CD4-positive, alpha-beta memory T cell (primary cell): ENCODE data around the gene MYO5B. TPM values are rescaled to one million over a fixed set of nuclear protein-coding genes. Genes with fewer than 3 reads are reported as not detected.

Experiments used
- CTCF ChIA-PET: fragments of 350-600 bp; sonication (Branson Sonifier 250); formaldehyde crosslinking; loops from one replicate; lab custom pipeline; 2021; ENCODE audit warnings: inconsistent platforms; ENCODE audit not compliant: partially characterized antibody; lab: Charles Lee
- POLR2A ChIA-PET: fragments of 350-600 bp; sonication (Branson Sonifier 250); formaldehyde crosslinking; loops from one replicate; lab custom pipeline; 2021; ENCODE audit not compliant: partially characterized antibody; lab: Charles Lee
- DNase-seq, 5 donors: peaks; one replicate each; pipeline versions ENCODE4 v3.0.0 to v3.0.0-alpha.2; 2020 to 2022; ENCODE audit warnings: mixed read lengths in 1 of 5
- H3K27ac ChIP-seq: one replicate; pipeline ENCODE4 v1.7.0; 2013; ENCODE audit warnings: low read depth, low read length
- H3K27me3 ChIP-seq: 2 replicates; pipeline ENCODE4 v1.7.0; 2013; ENCODE audit warnings: mild to moderate bottlenecking, low read length, moderate library complexity; ENCODE audit not compliant: insufficient read depth
- H3K36me3 ChIP-seq: 2 replicates; pipeline ENCODE4 v1.7.0; 2013; ENCODE audit warnings: mild to moderate bottlenecking, low read length, moderate library complexity; ENCODE audit not compliant: insufficient read depth
- H3K4me1 ChIP-seq: 2 replicates; pipeline ENCODE4 v1.7.0; 2013; ENCODE audit warnings: mild to moderate bottlenecking, low read length, moderate library complexity; ENCODE audit not compliant: insufficient read depth
- H3K4me3 ChIP-seq, 2 donors: one replicate each; pipeline ENCODE4 v1.7.0; 2013; ENCODE audit warnings: low read length in 2 of 2, mild to moderate bottlenecking in 1 of 2
- H3K9me3 ChIP-seq, 2 donors: one replicate each; pipeline ENCODE4 v1.7.0; 2013; ENCODE audit warnings: low read length in 2 of 2, control low read depth in 1 of 2; ENCODE audit not compliant: control insufficient read depth in 1 of 2
- H3K27ac Mint-ChIP-seq, 7 donors: one replicate each; pipeline ENCODE4 v1.8.0; 2020 to 2021; ENCODE audit warnings: mixed read lengths in 7 of 7, mild to moderate bottlenecking in 6 of 7, inconsistent platforms in 3 of 7, moderate library complexity in 3 of 7
- H3K27me3 Mint-ChIP-seq, 2 donors: one replicate each; pipeline ENCODE4 v1.8.0; 2020 to 2021; ENCODE audit warnings: mixed read lengths in 2 of 2
- H3K36me3 Mint-ChIP-seq, 2 donors: one replicate each; pipeline ENCODE4 v1.8.0; 2020 to 2021; ENCODE audit warnings: mixed read lengths in 2 of 2, inconsistent platforms in 1 of 2, mild to moderate bottlenecking in 1 of 2
- H3K4me1 Mint-ChIP-seq, 4 donors: one replicate each; pipeline ENCODE4 v1.8.0; 2020 to 2021; ENCODE audit warnings: mixed read lengths in 4 of 4, mild to moderate bottlenecking in 1 of 4
- H3K4me3 Mint-ChIP-seq, 8 donors: one replicate each; pipeline ENCODE4 v1.8.0; 2020 to 2021; ENCODE audit warnings: mixed read lengths in 8 of 8, mild to moderate bottlenecking in 7 of 8, moderate library complexity in 6 of 8, inconsistent platforms in 3 of 8
- H3K9me3 Mint-ChIP-seq, 8 donors: one replicate each; pipeline ENCODE4 v1.8.0; 2020 to 2021; ENCODE audit warnings: mixed read lengths in 8 of 8, mild to moderate bottlenecking in 5 of 8, inconsistent platforms in 3 of 8, moderate library complexity in 1 of 8
- intact Hi-C: fragments of 100-400 bp; cut with micrococcal nuclease; formaldehyde crosslinking; loops from one replicate; pipeline ENCODE4 v1.15.1; 2023
- polyA plus RNA-seq, 2 donors: library from polyadenylated mRNA; unstranded; fragments of 300-500 nt; fragmentation: Illumina TruSeq; gene quantifications; one replicate each; pipeline ENCODE4 v1.2.3, GENCODE V29; 2021
- total RNA-seq, 2 experiments: library from RNA; stranded (reverse); gene quantifications; one replicate each; pipeline ENCODE4 v1.2.3, GENCODE V29; 2021

The MYO5B gene
- total and polyA plus RNA-seq, 4 experiments from 2014 or later = 0.02 TPM; not detected in 3

GRCh38 chr18:50033004-50033403 lies 161.9 kb downstream of the MYO5B start:
- no peaks in the 10 kb centered on the region for H3K36me3 ChIP-seq
- no peaks in the 10 kb centered on the region for H3K4me1 ChIP-seq
- H3K9me3 Mint-ChIP-seq = no peaks in the 10 kb centered on the region
- H3K27me3 ChIP-seq = no peaks in the 10 kb centered on the region
- no peak overlapping the region for H3K27ac ChIP-seq
- H3K27me3 Mint-ChIP-seq = peaks cover 4 to 10% of the 10 kb centered on the region in 2 donors
- POLR2A ChIA-PET = no interaction called here
- CTCF ChIA-PET = no interaction called here
- DNase-seq = no peak
- H3K9me3 ChIP-seq = no peaks in the 10 kb centered on the region
- no peaks in the 10 kb centered on the region for H3K36me3 Mint-ChIP-seq
- no peak overlapping the region for H3K4me3 Mint-ChIP-seq
- intact Hi-C loops = no loop called here
- H3K4me3 ChIP-seq = no peak overlapping the region
- no peaks in the 10 kb centered on the region for H3K4me1 Mint-ChIP-seq
- H3K27ac Mint-ChIP-seq = no peak overlapping the region

- ChIA-PET POLR2A (no interaction called here), CTCF (no interaction called here)
- Mint-ChIP-seq H3K27me3 (peaks cover 12 to 25% of the 10 kb centered on the region in 2 donors), H3K4me1 (no peaks in the 10 kb centered on the region), H3K27ac (no peak overlapping the region), H3K4me3 (no peak overlapping the region), H3K9me3 (peaks cover 0 to 5% (median 3%) of the 10 kb centered on the region in 8 donors), H3K36me3 (no peaks in the 10 kb centered on the region)
- intact Hi-C loops = no loop called here
- H3K4me3 ChIP-seq = no peak overlapping the region
- no peaks in the 10 kb centered on the region for H3K27me3 ChIP-seq
- no peaks in the 10 kb centered on the region for H3K9me3 ChIP-seq
- DNase-seq = no peak
- H3K36me3 ChIP-seq = no peaks in the 10 kb centered on the region
- no peak overlapping the region for H3K27ac ChIP-seq
- H3K4me1 ChIP-seq = no peaks in the 10 kb centered on the region
Observed at GRCh38 chr18:50030146-50030545, 164.8 kb downstream of the MYO5B start.

- H3K4me1 ChIP-seq = no peaks in the 10 kb centered on the region
- ChIA-PET POLR2A (no interaction called here), CTCF (no interaction called here)
- H3K27me3 ChIP-seq = no peaks in the 10 kb centered on the region
- Mint-ChIP-seq H3K27me3 (peaks cover 15 to 18% of the 10 kb centered on the region in 2 donors), H3K4me1 (no peaks in the 10 kb centered on the region), H3K27ac (no peak overlapping the region), H3K9me3 (peaks cover 0 to 8% (median 5%) of the 10 kb centered on the region in 8 donors), H3K36me3 (no peaks in the 10 kb centered on the region), H3K4me3 (no peak overlapping the region)
- H3K4me3 ChIP-seq = no peak overlapping the region
- no peak overlapping the region for H3K27ac ChIP-seq
- no peaks in the 10 kb centered on the region for H3K36me3 ChIP-seq
- intact Hi-C loops = no loop called here
- no peaks in the 10 kb centered on the region for H3K9me3 ChIP-seq
- DNase-seq = no peak
Observed at GRCh38 chr18:50027996-50028395, 167.0 kb downstream of the MYO5B start.

GRCh38 chr18:50024466-50024865 lies 170.5 kb downstream of the MYO5B start:
- intact Hi-C loops = no loop called here
- Mint-ChIP-seq H3K4me3 (no peak overlapping the region), H3K9me3 (peaks cover 0 to 8% (median 5%) of the 10 kb centered on the region in 8 donors), H3K4me1 (no peaks in the 10 kb centered on the region), H3K27me3 (peaks cover 21 to 38% of the 10 kb centered on the region in 2 donors), H3K36me3 (no peaks in the 10 kb centered on the region), H3K27ac (no peak overlapping the region)
- no peak for DNase-seq
- POLR2A ChIA-PET = no interaction called here
- CTCF ChIA-PET = no interaction called here
- Histone ChIP-seq H3K4me3 (no peak overlapping the region), H3K36me3 (no peaks in the 10 kb centered on the region), H3K27me3 (peaks cover 3% of the 10 kb centered on the region), H3K4me1 (no peaks in the 10 kb centered on the region), H3K9me3 (no peaks in the 10 kb centered on the region), H3K27ac (no peak overlapping the region)

GRCh38 chr18:50022985-50023384 lies 172.0 kb downstream of the MYO5B start:
- DNase-seq = no peak
- no peaks in the 10 kb centered on the region for H3K9me3 ChIP-seq
- Mint-ChIP-seq H3K4me1 (no peaks in the 10 kb centered on the region), H3K36me3 (no peaks in the 10 kb centered on the region), H3K27ac (no peak overlapping the region), H3K9me3 (peaks cover 0 to 8% (median 5%) of the 10 kb centered on the region in 8 donors), H3K4me3 (no peak overlapping the region), H3K27me3 (peaks cover 21 to 43% of the 10 kb centered on the region in 2 donors)
- intact Hi-C loops = no loop called here
- no peaks in the 10 kb centered on the region for H3K36me3 ChIP-seq
- ChIA-PET CTCF (no interaction called here), POLR2A (no interaction called here)
- peaks cover 3% of the 10 kb centered on the region for H3K27me3 ChIP-seq
- H3K4me1 ChIP-seq = no peaks in the 10 kb centered on the region
- no peak overlapping the region for H3K27ac ChIP-seq
- H3K4me3 ChIP-seq = no peak overlapping the region

- DNase-seq = no peak
- H3K27me3 ChIP-seq = no peaks in the 10 kb centered on the region
- H3K9me3 ChIP-seq = no peaks in the 10 kb centered on the region
- CTCF ChIA-PET = no interaction called here
- Mint-ChIP-seq H3K27ac (no peak overlapping the region), H3K27me3 (peaks cover 3 to 5% of the 10 kb centered on the region in 2 donors), H3K36me3 (no peaks in the 10 kb centered on the region), H3K9me3 (no peaks in the 10 kb centered on the region), H3K4me3 (no peak overlapping the region), H3K4me1 (no peaks in the 10 kb centered on the region)
- intact Hi-C loops = no loop called here
- H3K4me3 ChIP-seq = no peak overlapping the region
- no peaks in the 10 kb centered on the region for H3K4me1 ChIP-seq
- H3K27ac ChIP-seq = no peak overlapping the region
- POLR2A ChIA-PET = no interaction called here
- H3K36me3 ChIP-seq = no peaks in the 10 kb centered on the region
Observed at GRCh38 chr18:50014606-50015005, 180.3 kb downstream of the MYO5B start.

- Histone ChIP-seq H3K4me3 (no peak overlapping the region), H3K36me3 (no peaks in the 10 kb centered on the region), H3K27me3 (no peaks in the 10 kb centered on the region), H3K9me3 (no peaks in the 10 kb centered on the region), H3K27ac (no peak overlapping the region), H3K4me1 (no peaks in the 10 kb centered on the region)
- Mint-ChIP-seq H3K27ac (no peak overlapping the region), H3K4me3 (no peak overlapping the region), H3K9me3 (no peaks in the 10 kb centered on the region), H3K27me3 (peaks cover 0 to 1% of the 10 kb centered on the region in 2 donors), H3K4me1 (no peaks in the 10 kb centered on the region), H3K36me3 (no peaks in the 10 kb centered on the region)
- POLR2A ChIA-PET = no interaction called here
- intact Hi-C loops = no loop called here
- DNase-seq = no peak
- CTCF ChIA-PET = no interaction called here
Observed at GRCh38 chr18:50013363-50014138, 181.4 kb downstream of the MYO5B start.
